Fibroblast of lung (primary cell): ENCODE measurements around the gene COX18. TPM values are rescaled to one million over a fixed set of nuclear protein-coding genes. Genes with fewer than 3 reads are reported as not detected.

ENCODE experiments used
- DNase-seq, 2 donors: peaks; one replicate each; pipeline versions ENCODE4 v3.0.0 to v3.0.0-alpha.2; 2010; ENCODE audit warnings: low read depth in 2 of 2
- H2AFZ ChIP-seq: 2 replicates; pipeline ENCODE4 v1.5.1; 2012; ENCODE audit warnings: low read length, control low read depth, inconsistent platforms
- H3K27ac ChIP-seq: 2 replicates; pipeline ENCODE4 v1.5.1; 2011; ENCODE audit warnings: low read length, control low read depth; ENCODE audit not compliant: insufficient read depth
- H3K27me3 ChIP-seq: 2 replicates; pipeline ENCODE4 v1.5.1; 2011; ENCODE audit warnings: mild to moderate bottlenecking, low read length; ENCODE audit not compliant: control insufficient read depth, insufficient read depth
- H3K36me3 ChIP-seq: 2 replicates; pipeline ENCODE4 v1.5.1; 2011; ENCODE audit warnings: low read length; ENCODE audit not compliant: control insufficient read depth, insufficient read depth
- H3K4me1 ChIP-seq: 2 replicates; pipeline ENCODE4 v1.5.1; 2011; ENCODE audit warnings: low read length; ENCODE audit not compliant: control insufficient read depth, insufficient read depth; ENCODE audit errors: extremely low read depth
- H3K4me2 ChIP-seq: 2 replicates; pipeline ENCODE4 v1.5.1; 2011; ENCODE audit warnings: low read length, control low read depth; ENCODE audit not compliant: insufficient read depth; ENCODE audit errors: extremely low read depth
- H3K4me3 ChIP-seq, 4 experiments: fragments of 200-600 bp in 1 of 4; sonication (generic) in 1 of 4; replicated peaks in 1 of 4; 2 replicates each; pipeline ENCODE4 v1.5.1; 2011 to 2016; ENCODE audit warnings: low read length in 4 of 4, low read depth in 3 of 4, mild to moderate bottlenecking in 3 of 4, control low read depth in 2 of 4, inconsistent platforms in 1 of 4, mixed read lengths in 1 of 4; ENCODE audit not compliant: insufficient read depth in 1 of 4; ENCODE audit errors: control extremely low read depth in 1 of 4
- H3K79me2 ChIP-seq: 2 replicates; pipeline ENCODE4 v1.5.1; 2012; ENCODE audit warnings: mild to moderate bottlenecking, low read length, inconsistent platforms; ENCODE audit not compliant: control insufficient read depth, insufficient read depth
- H3K9ac ChIP-seq: 2 replicates; pipeline ENCODE4 v1.5.1; 2011; ENCODE audit warnings: mild to moderate bottlenecking, low read length, control low read depth; ENCODE audit not compliant: insufficient read depth
- H3K9me3 ChIP-seq: 2 replicates; pipeline ENCODE4 v1.5.1; 2012; ENCODE audit warnings: low read depth, low read length; ENCODE audit not compliant: control insufficient read depth, insufficient read depth
- H4K20me1 ChIP-seq: 2 replicates; pipeline ENCODE4 v1.5.1; 2011; ENCODE audit warnings: low read length; ENCODE audit not compliant: control insufficient read depth, insufficient read depth; ENCODE audit errors: extremely low read depth
- CTCF ChIP-seq, 2 donors: IDR thresholded peaks in 1 of 2; conservative IDR thresholded peaks in 1 of 2; 1 replicate in 1 of 2; 2 replicates in 1 of 2; pipeline ENCODE4 v1.5.1; 2011 to 2012; ENCODE audit warnings: low read length in 2 of 2, control low read depth in 1 of 2, inconsistent platforms in 1 of 2, low read depth in 1 of 2, mild to moderate bottlenecking in 1 of 2
- EZH2 ChIP-seq: IDR thresholded peaks from 2 replicates; pipeline ENCODE4 v1.5.1; 2012; ENCODE audit warnings: low read length, control low read depth, mild to moderate bottlenecking; ENCODE audit errors: missing control alignments
- polyA plus RNA-seq, 2 donors: library from polyadenylated mRNA; depleted of rRNA in 1 of 2; stranded (reverse) in 1 of 2; unstranded in 1 of 2; fragments of >200 nt; gene quantifications; 2 replicates each; pipeline ENCODE4 v1.2.1, GENCODE V29; 2011 to 2012; ENCODE audit warnings: missing spikeins in 1 of 2
- total RNA-seq: library from RNA; depleted of rRNA; stranded (reverse); fragments of >200 nt; gene quantifications from 2 replicates; pipeline ENCODE4 v1.2.1, GENCODE V29; 2014

The COX18 gene
- total and polyA plus RNA-seq, 2 donors (not counting 1 experiment from before 2014, with no cell fraction given): 15.8 to 27.9 TPM

- Histone ChIP-seq H3K9ac (no peak overlapping the region), H3K9me3 (no peaks in the 10 kb centered on the region), H3K27ac (no peak overlapping the region), H3K27me3 (no peaks in the 10 kb centered on the region), H3K4me3 (no peak overlapping the region), H2AFZ (no peak overlapping the region), H3K79me2 (no peaks in the 10 kb centered on the region), H3K36me3 (peaks cover 11% of the 10 kb centered on the region), H3K4me2 (no peak overlapping the region), H3K4me1 (no peaks in the 10 kb centered on the region), H4K20me1 (no peaks in the 10 kb centered on the region)
- TF ChIP-seq CTCF (conservative IDR thresholded peaks at IDR 0.05 in 1 of 2, IDR thresholded peaks at IDR 0.05 in 1 of 2; ENCODE audit: low read depth in 1 of 2, low read length in 2 of 2): no peak
- no peak for TF ChIP-seq EZH2
- DNase-seq: peak; percentile 11 to 16
These were observed 34.4 kb upstream of the COX18 start for GRCh38 chr4:73103799-73104503.

GRCh38 chr4:73099143-73099542, 29.6 kb upstream of the COX18 start:
- H3K27me3 ChIP-seq: no peaks in the 10 kb centered on the region
- no peak overlapping the region for H2AFZ ChIP-seq
- no peaks in the 10 kb centered on the region for H3K79me2 ChIP-seq
- H4K20me1 ChIP-seq: no peaks in the 10 kb centered on the region
- TF ChIP-seq CTCF (conservative IDR thresholded peaks at IDR 0.05 in 1 of 2, IDR thresholded peaks at IDR 0.05 in 1 of 2; ENCODE audit: low read depth in 1 of 2, low read length in 2 of 2) (no peak), EZH2 (no peak)
- DNase-seq: no peak
- H3K9ac ChIP-seq: no peak overlapping the region
- H3K4me3 ChIP-seq: no peak overlapping the region
- H3K4me1 ChIP-seq: no peaks in the 10 kb centered on the region
- no peak overlapping the region for H3K27ac ChIP-seq
- no peaks in the 10 kb centered on the region for H3K9me3 ChIP-seq
- H3K4me2 ChIP-seq: no peak overlapping the region
- peaks cover 14% of the 10 kb centered on the region for H3K36me3 ChIP-seq

- no peak overlapping the region for H3K4me3 ChIP-seq
- H3K4me2 ChIP-seq: no peak overlapping the region
- H3K4me1 ChIP-seq: no peaks in the 10 kb centered on the region
- H4K20me1 ChIP-seq: no peaks in the 10 kb centered on the region
- peaks cover 14% of the 10 kb centered on the region for H3K36me3 ChIP-seq
- H2AFZ ChIP-seq: no peak overlapping the region
- no peaks in the 10 kb centered on the region for H3K79me2 ChIP-seq
- no peaks in the 10 kb centered on the region for H3K9me3 ChIP-seq
- no peaks in the 10 kb centered on the region for H3K27me3 ChIP-seq
- no peak for DNase-seq
- TF ChIP-seq CTCF (conservative IDR thresholded peaks at IDR 0.05 in 1 of 2, IDR thresholded peaks at IDR 0.05 in 1 of 2; ENCODE audit: low read depth in 1 of 2, low read length in 2 of 2): no peak
- TF ChIP-seq EZH2: no peak
- no peak overlapping the region for H3K27ac ChIP-seq
- no peak overlapping the region for H3K9ac ChIP-seq
These were observed 29.2 kb upstream of the COX18 start for GRCh38 chr4:73098713-73099112.
